Fibroblast of lung (primary cell): ENCODE results near the gene LILRB2. TPM values are rescaled to one million over a fixed set of nuclear protein-coding genes. Genes with fewer than 3 reads are reported as not detected.
"Not testable (repeated sequence)": the region's sequence is repeated elsewhere in the genome, so short reads cannot be mapped to it uniquely, and the experiment has no call there.

Source experiments
- DNase-seq, 2 donors: peaks; one replicate each; pipeline versions ENCODE4 v3.0.0 to v3.0.0-alpha.2; 2010; ENCODE audit warnings: low read depth in 2 of 2
- H2AFZ ChIP-seq: 2 replicates; pipeline ENCODE4 v1.5.1; 2012; ENCODE audit warnings: low read length, control low read depth, inconsistent platforms
- H3K27ac ChIP-seq: 2 replicates; pipeline ENCODE4 v1.5.1; 2011; ENCODE audit warnings: low read length, control low read depth; ENCODE audit not compliant: insufficient read depth
- H3K27me3 ChIP-seq: 2 replicates; pipeline ENCODE4 v1.5.1; 2011; ENCODE audit warnings: mild to moderate bottlenecking, low read length; ENCODE audit not compliant: control insufficient read depth, insufficient read depth
- H3K36me3 ChIP-seq: 2 replicates; pipeline ENCODE4 v1.5.1; 2011; ENCODE audit warnings: low read length; ENCODE audit not compliant: control insufficient read depth, insufficient read depth
- H3K4me1 ChIP-seq: 2 replicates; pipeline ENCODE4 v1.5.1; 2011; ENCODE audit warnings: low read length; ENCODE audit not compliant: control insufficient read depth, insufficient read depth; ENCODE audit errors: extremely low read depth
- H3K4me2 ChIP-seq: 2 replicates; pipeline ENCODE4 v1.5.1; 2011; ENCODE audit warnings: low read length, control low read depth; ENCODE audit not compliant: insufficient read depth; ENCODE audit errors: extremely low read depth
- H3K4me3 ChIP-seq, 4 experiments: fragments of 200-600 bp in 1 of 4; sonication (generic) in 1 of 4; replicated peaks in 1 of 4; 2 replicates each; pipeline ENCODE4 v1.5.1; 2011 to 2016; ENCODE audit warnings: low read length in 4 of 4, low read depth in 3 of 4, mild to moderate bottlenecking in 3 of 4, control low read depth in 2 of 4, inconsistent platforms in 1 of 4, mixed read lengths in 1 of 4; ENCODE audit not compliant: insufficient read depth in 1 of 4; ENCODE audit errors: control extremely low read depth in 1 of 4
- H3K79me2 ChIP-seq: 2 replicates; pipeline ENCODE4 v1.5.1; 2012; ENCODE audit warnings: mild to moderate bottlenecking, low read length, inconsistent platforms; ENCODE audit not compliant: control insufficient read depth, insufficient read depth
- H3K9ac ChIP-seq: 2 replicates; pipeline ENCODE4 v1.5.1; 2011; ENCODE audit warnings: mild to moderate bottlenecking, low read length, control low read depth; ENCODE audit not compliant: insufficient read depth
- H3K9me3 ChIP-seq: 2 replicates; pipeline ENCODE4 v1.5.1; 2012; ENCODE audit warnings: low read depth, low read length; ENCODE audit not compliant: control insufficient read depth, insufficient read depth
- H4K20me1 ChIP-seq: 2 replicates; pipeline ENCODE4 v1.5.1; 2011; ENCODE audit warnings: low read length; ENCODE audit not compliant: control insufficient read depth, insufficient read depth; ENCODE audit errors: extremely low read depth
- EZH2 ChIP-seq: IDR thresholded peaks from 2 replicates; pipeline ENCODE4 v1.5.1; 2012; ENCODE audit warnings: low read length, control low read depth, mild to moderate bottlenecking; ENCODE audit errors: missing control alignments
- polyA plus RNA-seq, 2 donors: library from polyadenylated mRNA; depleted of rRNA in 1 of 2; stranded (reverse) in 1 of 2; unstranded in 1 of 2; fragments of >200 nt; gene quantifications; 2 replicates each; pipeline ENCODE4 v1.2.1, GENCODE V29; 2011 to 2012; ENCODE audit warnings: missing spikeins in 1 of 2
- total RNA-seq: library from RNA; depleted of rRNA; stranded (reverse); fragments of >200 nt; gene quantifications from 2 replicates; pipeline ENCODE4 v1.2.1, GENCODE V29; 2014
- TF ChIP-seq, protein P1 (sequence below), 2 donors: IDR thresholded peaks in 1 of 2; conservative IDR thresholded peaks in 1 of 2; 1 replicate in 1 of 2; 2 replicates in 1 of 2; pipeline ENCODE4 v1.5.1; 2011 to 2012; ENCODE audit warnings: low read length in 2 of 2, control low read depth in 1 of 2, inconsistent platforms in 1 of 2, low read depth in 1 of 2, mild to moderate bottlenecking in 1 of 2

Gene LILRB2
- total and polyA plus RNA-seq, 2 donors (not counting 1 experiment from before 2014, with no cell fraction given): not detected

DNA sequence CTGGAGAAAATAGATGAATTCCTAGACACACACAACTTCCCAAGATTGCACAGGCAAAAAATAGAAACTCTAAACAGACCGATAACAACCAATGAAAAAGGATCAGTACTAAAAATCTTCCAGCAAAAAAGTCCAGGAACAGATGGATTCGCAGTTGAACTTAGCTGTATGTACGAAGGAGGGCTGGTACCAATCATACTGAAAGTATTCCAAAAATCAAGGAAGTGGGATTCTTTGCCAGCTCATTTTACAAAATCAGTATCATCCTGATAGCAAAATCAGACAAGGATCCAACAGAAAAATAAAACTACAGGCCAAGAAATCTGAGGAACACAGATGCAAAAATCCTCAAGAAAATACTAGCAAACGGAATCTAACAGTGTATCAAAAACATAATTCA is 6.5 kb upstream of the LILRB2 start:
- no peak overlapping the region for H3K27ac ChIP-seq
- H3K4me3 ChIP-seq: no peak overlapping the region
- no peaks in the 10 kb centered on the region for H3K36me3 ChIP-seq
- no peak overlapping the region for H3K4me2 ChIP-seq
- H3K9me3 ChIP-seq: no peaks in the 10 kb centered on the region
- no peaks in the 10 kb centered on the region for H3K27me3 ChIP-seq
- peak; percentile 6 to 9 for DNase-seq
- H2AFZ ChIP-seq: no peak overlapping the region
- H4K20me1 ChIP-seq: no peaks in the 10 kb centered on the region
- H3K79me2 ChIP-seq: no peaks in the 10 kb centered on the region
- no peak overlapping the region for H3K9ac ChIP-seq
- H3K4me1 ChIP-seq: peaks cover 2% of the 10 kb centered on the region
- TF ChIP-seq EZH2: no peak
- TF ChIP-seq, protein P1, sequence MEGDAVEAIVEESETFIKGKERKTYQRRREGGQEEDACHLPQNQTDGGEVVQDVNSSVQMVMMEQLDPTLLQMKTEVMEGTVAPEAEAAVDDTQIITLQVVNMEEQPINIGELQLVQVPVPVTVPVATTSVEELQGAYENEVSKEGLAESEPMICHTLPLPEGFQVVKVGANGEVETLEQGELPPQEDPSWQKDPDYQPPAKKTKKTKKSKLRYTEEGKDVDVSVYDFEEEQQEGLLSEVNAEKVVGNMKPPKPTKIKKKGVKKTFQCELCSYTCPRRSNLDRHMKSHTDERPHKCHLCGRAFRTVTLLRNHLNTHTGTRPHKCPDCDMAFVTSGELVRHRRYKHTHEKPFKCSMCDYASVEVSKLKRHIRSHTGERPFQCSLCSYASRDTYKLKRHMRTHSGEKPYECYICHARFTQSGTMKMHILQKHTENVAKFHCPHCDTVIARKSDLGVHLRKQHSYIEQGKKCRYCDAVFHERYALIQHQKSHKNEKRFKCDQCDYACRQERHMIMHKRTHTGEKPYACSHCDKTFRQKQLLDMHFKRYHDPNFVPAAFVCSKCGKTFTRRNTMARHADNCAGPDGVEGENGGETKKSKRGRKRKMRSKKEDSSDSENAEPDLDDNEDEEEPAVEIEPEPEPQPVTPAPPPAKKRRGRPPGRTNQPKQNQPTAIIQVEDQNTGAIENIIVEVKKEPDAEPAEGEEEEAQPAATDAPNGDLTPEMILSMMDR (conservative IDR thresholded peaks at IDR 0.05 in 1 of 2, IDR thresholded peaks at IDR 0.05 in 1 of 2; ENCODE audit: low read depth in 1 of 2, low read length in 2 of 2): no peak

DNA sequence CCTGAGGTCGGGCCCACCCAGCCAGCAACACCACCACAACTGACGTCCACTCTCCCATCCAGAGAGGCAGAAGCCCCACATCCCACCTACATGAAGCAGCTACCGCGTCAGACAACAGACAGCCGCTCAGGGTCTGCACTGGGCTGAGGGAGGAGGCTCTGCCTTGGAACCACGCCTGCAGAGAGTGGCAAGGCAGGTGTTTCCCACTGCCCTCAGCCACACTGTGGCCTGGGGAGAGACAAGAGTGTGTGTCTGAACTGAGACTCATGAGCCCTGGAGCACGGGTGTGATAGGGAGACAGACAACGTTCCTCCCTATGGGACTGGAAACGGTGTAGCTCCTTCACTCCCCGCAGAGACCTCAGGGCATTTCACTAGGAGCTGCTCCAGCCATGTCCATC is 5.4 kb upstream of the LILRB2 start:
- H3K9ac ChIP-seq, H3K36me3 ChIP-seq, H3K9me3 ChIP-seq, H3K4me2 ChIP-seq, H3K27ac ChIP-seq, H3K4me3 ChIP-seq, DNase-seq, H3K4me1 ChIP-seq, H3K27me3 ChIP-seq, H3K79me2 ChIP-seq, H2AFZ ChIP-seq, H4K20me1 ChIP-seq: not testable (repeated sequence)

- H3K4me2 ChIP-seq, DNase-seq, H3K9ac ChIP-seq, H3K9me3 ChIP-seq, H3K27ac ChIP-seq, H3K27me3 ChIP-seq, H3K4me3 ChIP-seq, H3K36me3 ChIP-seq, H4K20me1 ChIP-seq, H3K4me1 ChIP-seq, H2AFZ ChIP-seq, H3K79me2 ChIP-seq: not testable (repeated sequence)
Measured at GRCh38 chr19:54285427-54286056, 4.6 kb upstream of the LILRB2 start.

DNA sequence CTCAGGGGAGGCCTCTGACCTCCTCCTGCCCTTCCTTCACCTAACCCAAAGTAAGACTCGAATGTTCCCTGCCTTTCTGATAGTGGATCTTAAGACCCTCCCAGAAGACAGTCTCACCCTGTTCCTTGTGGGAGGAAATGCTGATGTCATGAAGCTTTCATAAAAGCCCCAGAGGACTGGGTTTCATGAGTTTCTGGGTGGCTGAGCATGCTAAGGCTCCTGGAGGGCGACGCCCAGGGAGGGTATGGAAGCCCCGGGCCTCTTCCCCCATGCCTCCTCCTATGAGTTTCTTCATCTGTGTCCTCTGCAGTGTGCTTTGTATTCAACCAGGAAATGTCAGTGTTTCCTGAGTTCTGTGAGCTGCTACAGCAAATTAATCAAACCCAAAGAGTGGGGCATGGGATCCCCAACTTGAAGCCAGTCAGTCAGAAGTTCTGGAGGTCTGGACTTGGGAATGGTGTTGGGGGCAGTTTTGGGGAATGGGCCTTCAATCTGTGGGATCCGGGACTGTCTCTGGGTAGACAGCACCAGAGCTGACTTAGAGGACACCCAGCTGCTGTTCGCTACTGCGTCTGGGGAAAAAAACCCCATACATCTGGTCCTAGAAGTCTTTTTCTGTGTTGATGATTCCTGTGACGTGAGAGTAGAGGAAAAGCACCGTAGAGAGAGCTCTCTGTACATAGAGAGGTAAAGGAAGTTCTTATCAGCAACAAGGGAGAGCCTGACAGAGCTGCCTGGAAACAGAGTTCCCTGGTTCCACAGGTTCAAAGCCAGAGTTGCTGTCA is 2.0 kb upstream of the LILRB2 start:
- TF ChIP-seq EZH2: no peak
- TF ChIP-seq, protein P1 (conservative IDR thresholded peaks at IDR 0.05 in 1 of 2, IDR thresholded peaks at IDR 0.05 in 1 of 2; ENCODE audit: low read depth in 1 of 2, low read length in 2 of 2): no peak
- H3K4me2 ChIP-seq: no peak overlapping the region
- no peaks in the 10 kb centered on the region for H4K20me1 ChIP-seq
- no peak for DNase-seq
- no peaks in the 10 kb centered on the region for H3K79me2 ChIP-seq
- no peak overlapping the region for H3K4me3 ChIP-seq
- no peak overlapping the region for H3K9ac ChIP-seq
- peaks cover 1% of the 10 kb centered on the region for H3K4me1 ChIP-seq
- H3K27me3 ChIP-seq: no peaks in the 10 kb centered on the region
- no peaks in the 10 kb centered on the region for H3K36me3 ChIP-seq
- no peak overlapping the region for H3K27ac ChIP-seq
- no peak overlapping the region for H2AFZ ChIP-seq
- H3K9me3 ChIP-seq: no peaks in the 10 kb centered on the region

- H4K20me1 ChIP-seq, H3K4me1 ChIP-seq, H3K4me3 ChIP-seq, H3K27me3 ChIP-seq, H3K36me3 ChIP-seq, H3K9ac ChIP-seq, H3K79me2 ChIP-seq, H3K9me3 ChIP-seq, H2AFZ ChIP-seq, H3K4me2 ChIP-seq, DNase-seq, H3K27ac ChIP-seq: not testable (repeated sequence)
Measured at GRCh38 chr19:54281729-54282075, 792 bp upstream of the LILRB2 start.
